ENCODE measurements around the gene SOWAHB. TPM values are rescaled to one million over a fixed set of nuclear protein-coding genes. Genes with fewer than 3 reads are reported as not detected.
A peak's percentile ranks its signal among the peaks of the same experiment; 100 is the strongest.

Gene SOWAHB
- total RNA-seq, 2 donors from 2014 or later = 20.8 to 25.7 TPM

DNA sequence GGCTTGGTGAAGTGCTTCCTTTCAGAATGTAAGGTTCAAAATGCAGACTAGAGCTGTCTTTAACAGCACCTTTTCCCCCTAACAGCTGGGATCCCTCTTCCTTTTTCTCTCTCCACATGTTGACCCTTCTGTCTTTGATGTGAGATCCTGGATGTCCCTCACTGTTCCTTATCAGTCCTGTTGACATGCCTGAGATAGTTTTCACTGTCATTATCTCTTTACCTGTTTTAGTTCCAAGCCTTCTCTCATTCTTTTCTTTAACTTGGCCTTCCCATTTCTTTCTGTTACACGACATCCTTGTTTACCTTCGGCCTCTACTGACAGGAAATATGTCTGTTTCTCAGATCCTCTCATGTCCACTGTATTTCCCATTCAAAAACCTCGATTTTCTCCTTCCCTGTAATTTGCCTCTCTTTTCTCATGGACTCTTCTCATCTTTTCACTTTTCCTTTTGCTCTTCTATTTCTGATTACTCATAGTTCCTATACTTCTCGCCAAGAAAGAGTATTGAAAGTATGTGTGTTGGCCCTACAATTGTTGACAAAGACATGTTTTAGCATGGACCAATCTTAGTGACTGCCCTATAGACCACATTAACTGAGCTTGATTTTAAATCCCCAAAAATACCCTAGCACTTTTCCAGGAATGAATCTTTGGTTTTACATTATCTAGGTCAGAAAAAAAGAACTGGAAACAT is 1.2 kb upstream of the SOWAHB start:
- peak overlapping the region; percentile 66 for H3K4me3 ChIP-seq
- H3K27ac ChIP-seq = no peak overlapping the region

DNA sequence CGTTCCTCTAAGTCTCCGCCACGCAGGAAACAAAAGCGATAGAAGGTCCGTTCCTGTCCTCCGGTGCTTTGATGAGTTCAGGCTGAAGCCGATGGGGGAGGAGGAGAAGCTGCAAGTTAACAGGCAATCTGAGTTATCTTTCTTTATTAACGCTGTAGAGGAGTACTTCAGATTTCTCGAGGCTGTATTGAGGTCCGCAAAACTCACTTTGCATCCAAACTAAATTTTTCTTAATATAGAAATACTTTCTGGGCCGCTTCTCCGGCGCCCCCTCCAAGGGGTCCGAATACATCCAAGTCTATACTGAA is 395 bp upstream of the SOWAHB start:
- H3K27ac ChIP-seq = peak overlapping the region; percentile 92

More for the DNA sequence above, 1.2 kb upstream of the SOWAHB start:
- H3K36me3 ChIP-seq = no peaks in the 10 kb centered on the region
- DNase-seq = no peak
- H3K27me3 ChIP-seq = peaks cover 8% of the 10 kb centered on the region
- TF ChIP-seq, protein P1, sequence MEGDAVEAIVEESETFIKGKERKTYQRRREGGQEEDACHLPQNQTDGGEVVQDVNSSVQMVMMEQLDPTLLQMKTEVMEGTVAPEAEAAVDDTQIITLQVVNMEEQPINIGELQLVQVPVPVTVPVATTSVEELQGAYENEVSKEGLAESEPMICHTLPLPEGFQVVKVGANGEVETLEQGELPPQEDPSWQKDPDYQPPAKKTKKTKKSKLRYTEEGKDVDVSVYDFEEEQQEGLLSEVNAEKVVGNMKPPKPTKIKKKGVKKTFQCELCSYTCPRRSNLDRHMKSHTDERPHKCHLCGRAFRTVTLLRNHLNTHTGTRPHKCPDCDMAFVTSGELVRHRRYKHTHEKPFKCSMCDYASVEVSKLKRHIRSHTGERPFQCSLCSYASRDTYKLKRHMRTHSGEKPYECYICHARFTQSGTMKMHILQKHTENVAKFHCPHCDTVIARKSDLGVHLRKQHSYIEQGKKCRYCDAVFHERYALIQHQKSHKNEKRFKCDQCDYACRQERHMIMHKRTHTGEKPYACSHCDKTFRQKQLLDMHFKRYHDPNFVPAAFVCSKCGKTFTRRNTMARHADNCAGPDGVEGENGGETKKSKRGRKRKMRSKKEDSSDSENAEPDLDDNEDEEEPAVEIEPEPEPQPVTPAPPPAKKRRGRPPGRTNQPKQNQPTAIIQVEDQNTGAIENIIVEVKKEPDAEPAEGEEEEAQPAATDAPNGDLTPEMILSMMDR (IDR thresholded peaks at IDR 0.05) = no peak
- intact Hi-C loops (cut with DNase I) = no loop called here
- H3K4me1 ChIP-seq = peaks cover 5% of the 10 kb centered on the region
- peak overlapping the region in 1 of 2 donors; percentile 90 for H3K9ac ChIP-seq (ENCODE audit: low read depth in 2 of 2, low read length in 2 of 2)
- no peaks in the 10 kb centered on the region for H3K9me3 ChIP-seq

DNA sequence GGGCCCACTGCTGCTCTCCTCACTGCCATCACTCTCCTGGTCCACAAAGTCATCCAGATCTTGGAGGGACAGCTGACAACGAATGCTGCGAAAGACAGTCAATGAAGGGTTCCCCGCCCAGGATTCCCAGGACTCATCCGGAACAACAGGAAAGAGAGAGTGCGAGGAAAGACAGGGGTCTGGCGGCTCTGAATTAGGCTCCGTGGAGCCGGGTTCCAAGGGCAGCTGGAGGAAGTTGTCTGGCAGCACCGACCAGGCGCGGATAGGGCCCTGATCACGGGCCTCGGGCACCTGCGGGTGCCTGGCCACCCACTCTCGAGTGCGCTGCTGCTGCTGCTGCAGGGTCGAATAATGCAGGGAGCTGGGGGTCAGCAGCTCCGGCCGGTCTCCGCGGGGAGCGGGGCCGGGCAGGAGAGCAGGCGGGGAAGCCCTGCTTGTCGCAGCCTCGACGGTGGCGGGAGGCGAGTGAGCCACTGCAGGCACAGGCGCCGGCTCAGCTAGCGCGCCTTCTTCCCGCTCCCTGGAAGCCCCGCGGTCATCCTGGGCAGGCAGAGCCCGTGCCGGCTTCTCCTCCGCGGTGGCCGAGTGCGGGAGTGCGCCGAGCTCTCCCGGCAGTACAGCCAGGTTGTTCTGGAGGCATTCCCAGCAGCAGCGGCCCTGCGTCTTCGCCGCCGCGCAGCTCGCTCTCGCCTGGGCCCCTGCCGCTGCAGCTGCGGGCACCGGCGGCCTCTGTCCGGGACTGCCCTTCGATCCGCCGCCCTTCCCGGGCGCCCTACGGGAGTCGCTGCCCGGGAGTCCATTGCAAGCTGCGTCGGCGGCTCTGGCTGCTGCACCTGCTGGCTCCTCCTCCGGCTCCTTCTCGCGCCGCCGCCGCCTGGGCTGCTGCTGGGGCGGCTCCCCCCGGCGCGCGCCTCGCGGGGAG is 1.1 kb downstream of the SOWAHB start:
- H3K4me1 ChIP-seq = no peaks in the 10 kb centered on the region

More for the DNA sequence above, 395 bp upstream of the SOWAHB start:
- H3K9me3 ChIP-seq = no peaks in the 10 kb centered on the region
- TF ChIP-seq, protein P1 (IDR thresholded peaks at IDR 0.05) = no peak
- DNase-seq = no peak
- H3K9ac ChIP-seq (ENCODE audit: low read depth in 2 of 2, low read length in 2 of 2) = peak overlapping the region; percentile 26 to 90
- peaks cover 5% of the 10 kb centered on the region for H3K4me1 ChIP-seq
- peaks cover 8% of the 10 kb centered on the region for H3K27me3 ChIP-seq
- peak overlapping the region; percentile 66 for H3K4me3 ChIP-seq
- intact Hi-C loops (cut with DNase I) = no loop called here
- no peaks in the 10 kb centered on the region for H3K36me3 ChIP-seq

DNA sequence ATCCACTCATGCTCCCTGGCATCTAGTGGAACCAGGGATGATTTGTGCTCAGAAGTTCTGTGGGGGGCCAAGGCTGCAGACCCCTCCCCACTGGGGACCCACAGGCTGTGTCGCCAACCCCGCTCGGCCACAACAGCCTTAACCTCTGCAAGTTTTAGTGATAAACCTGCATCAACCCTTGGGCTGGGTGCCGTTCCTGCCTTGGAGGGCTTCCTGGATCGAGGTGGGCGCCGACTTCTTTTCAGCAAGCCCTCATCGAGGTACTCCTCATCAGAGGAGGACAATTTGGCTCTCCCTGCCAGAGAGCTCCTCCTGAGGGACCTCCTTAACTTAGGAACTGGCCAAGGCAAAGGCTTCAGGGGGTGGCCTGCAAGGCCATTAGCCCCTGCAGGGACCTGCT is 1.9 kb downstream of the SOWAHB start:
- H3K9me3 ChIP-seq = no peaks in the 10 kb centered on the region
- intact Hi-C loops (cut with DNase I) = no loop called here

More for the DNA sequence above, 1.1 kb downstream of the SOWAHB start:
- Histone ChIP-seq H3K36me3 (no peaks in the 10 kb centered on the region), H3K4me3 (peak overlapping the region; percentile 66), H3K9me3 (no peaks in the 10 kb centered on the region), H3K27ac (peak overlapping the region; percentile 92), H3K27me3 (peaks cover 8% of the 10 kb centered on the region), H3K9ac (ENCODE audit: low read depth in 2 of 2, low read length in 2 of 2) (peak overlapping the region; percentile 83 to 90)
- DNase-seq = peak; percentile 51
- TF ChIP-seq, protein P1 (IDR thresholded peaks at IDR 0.05) = no peak
- intact Hi-C loops (cut with DNase I) = no loop called here

DNA sequence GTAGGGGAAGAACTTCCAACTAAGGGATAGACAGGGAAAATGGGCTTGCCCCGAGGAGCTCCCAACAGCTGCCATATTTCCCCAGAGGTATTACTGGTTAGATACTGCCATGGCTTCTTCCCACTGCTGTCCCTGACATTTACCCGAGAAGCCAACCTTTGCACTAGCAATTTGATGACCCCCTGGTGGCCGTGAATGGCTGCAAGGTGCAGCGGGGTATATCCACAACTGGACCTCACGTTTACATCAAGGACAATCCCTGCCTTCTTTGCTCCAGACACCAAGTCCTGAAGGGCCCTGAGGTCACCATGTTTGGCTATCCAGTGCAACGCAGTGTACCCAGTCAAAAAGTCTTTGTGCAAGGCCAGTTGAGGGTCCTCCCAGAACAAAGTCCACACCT is 2.3 kb downstream of the SOWAHB start:
- Histone ChIP-seq H3K4me3 (no peak overlapping the region), H3K4me1 (no peaks in the 10 kb centered on the region)
- intact Hi-C loops (cut with DNase I) = no loop called here

More for the DNA sequence above, 1.9 kb downstream of the SOWAHB start:
- no peaks in the 10 kb centered on the region for H3K36me3 ChIP-seq
- TF ChIP-seq, protein P1 (IDR thresholded peaks at IDR 0.05) = no peak
- no peak overlapping the region for H3K27ac ChIP-seq
- no peaks in the 10 kb centered on the region for H3K4me1 ChIP-seq
- H3K4me3 ChIP-seq = peak overlapping the region; percentile 66
- no peak overlapping the region for H3K9ac ChIP-seq (ENCODE audit: low read depth in 2 of 2, low read length in 2 of 2)
- peaks cover 8% of the 10 kb centered on the region for H3K27me3 ChIP-seq
- no peak for DNase-seq

More for the DNA sequence above, 2.3 kb downstream of the SOWAHB start:
- H3K9me3 ChIP-seq = no peaks in the 10 kb centered on the region
- no peak overlapping the region for H3K27ac ChIP-seq
- no peaks in the 10 kb centered on the region for H3K36me3 ChIP-seq
- TF ChIP-seq, protein P1 (IDR thresholded peaks at IDR 0.05) = no peak
- DNase-seq = no peak
- no peak overlapping the region for H3K9ac ChIP-seq (ENCODE audit: low read depth in 2 of 2, low read length in 2 of 2)
- peaks cover 8% of the 10 kb centered on the region for H3K27me3 ChIP-seq
